OCI-LY1 (cell line): ENCODE measurements around the gene PEAK1.

Source experiments
- H2AFZ ChIP-seq: fragments of 200-600 bp; sonication (generic), shearing (Covaris generic); 2 replicates; pipeline ENCODE4 v1.6.0; 2014; ENCODE audit warnings: antibody characterized with exemption, mild to moderate bottlenecking, low read length
- H3F3A ChIP-seq: fragments of 200-600 bp; sonication (generic), shearing (Covaris generic); 2 replicates; pipeline ENCODE4 v1.6.0; 2014; ENCODE audit warnings: mild to moderate bottlenecking, antibody characterized with exemption, low read length, moderate library complexity; ENCODE audit not compliant: insufficient read depth
- H3K27ac ChIP-seq: fragments of 200-600 bp; sonication (generic); 2 replicates; pipeline ENCODE4 v1.5.1; 2014; ENCODE audit warnings: low read length, mixed run types, mild to moderate bottlenecking, low read depth; ENCODE audit not compliant: poor library complexity, severe bottlenecking
- H3K27me3 ChIP-seq: fragments of 200-600 bp; sonication (generic); 2 replicates; pipeline ENCODE4 v1.6.0; 2014; ENCODE audit warnings: antibody characterized with exemption, mild to moderate bottlenecking, low read length, moderate library complexity; ENCODE audit not compliant: insufficient read depth
- H3K36me3 ChIP-seq: fragments of 200-600 bp; sonication (generic); 2 replicates; pipeline ENCODE4 v1.6.1; 2014; ENCODE audit warnings: mild to moderate bottlenecking, antibody characterized with exemption, low read length, moderate library complexity, mixed read lengths; ENCODE audit not compliant: insufficient read depth
- H3K4me1 ChIP-seq: fragments of 200-600 bp; sonication (generic); 2 replicates; pipeline ENCODE4 v1.5.1; 2014; ENCODE audit warnings: mild to moderate bottlenecking, low read length, moderate library complexity; ENCODE audit not compliant: insufficient read depth, severe bottlenecking
- H3K4me2 ChIP-seq: fragments of 200-600 bp; sonication (generic), shearing (Covaris generic); 2 replicates; pipeline ENCODE4 v1.6.1; 2014; ENCODE audit warnings: low read length
- H3K4me3 ChIP-seq: fragments of 200-600 bp; sonication (generic); 2 replicates; pipeline ENCODE4 v1.5.1; 2014; ENCODE audit warnings: low read length, low read depth, mild to moderate bottlenecking, mixed read lengths; ENCODE audit not compliant: poor library complexity, severe bottlenecking
- H3K79me2 ChIP-seq: fragments of 200-600 bp; shearing (Covaris generic); 2 replicates; pipeline ENCODE4 v1.6.1; 2016; ENCODE audit warnings: mixed run types, low read length, mixed read lengths; ENCODE audit not compliant: insufficient read depth
- H3K9ac ChIP-seq: fragments of 200-600 bp; sonication (generic), shearing (Covaris generic); 2 replicates; pipeline ENCODE4 v1.6.1; 2014; ENCODE audit warnings: mild to moderate bottlenecking, low read length, mixed read lengths
- H3K9me2 ChIP-seq: fragments of 200-600 bp; sonication (generic), shearing (Covaris generic); 2 replicates; pipeline ENCODE4 v1.6.1; 2014; ENCODE audit warnings: low read depth, mild to moderate bottlenecking, low read length, mixed read lengths
- H3K9me3 ChIP-seq: fragments of 200-600 bp; shearing (Covaris generic); 2 replicates; pipeline ENCODE4 v1.6.1; 2014; ENCODE audit warnings: low read length, mixed read lengths
- H4K20me1 ChIP-seq: fragments of 200-600 bp; sonication (generic), shearing (Covaris generic); 2 replicates; pipeline ENCODE4 v1.6.0; 2016; ENCODE audit warnings: mild to moderate bottlenecking, low read length; ENCODE audit not compliant: insufficient read depth
- CTCF ChIP-seq: fragments of 200-600 bp; sonication (generic), shearing (Covaris generic); IDR thresholded peaks from 2 replicates; pipeline ENCODE4 v1.5.1; 2017; ENCODE audit warnings: mild to moderate bottlenecking, antibody characterized with exemption, low read length, moderate library complexity, mixed read lengths
- EZH2 ChIP-seq: fragments of 200-600 bp; sonication (generic), shearing (Covaris generic); IDR thresholded peaks from 2 replicates; pipeline ENCODE4 v1.8.0; 2017; ENCODE audit warnings: borderline replicate concordance, mixed run types, mild to moderate bottlenecking, antibody characterized with exemption, low read length, moderate library complexity, mixed read lengths

PEAK1 gene

GRCh38 chr15:77370580-77370979 lies 49.3 kb downstream of the PEAK1 start:
- Histone ChIP-seq H4K20me1 (no peaks in the 10 kb centered on the region), H3K4me3 (no peak overlapping the region), H3K9me3 (no peaks in the 10 kb centered on the region), H3K4me2 (no peak overlapping the region), H3K79me2 (no peaks in the 10 kb centered on the region), H3K27me3 (no peaks in the 10 kb centered on the region), H3K27ac (no peak overlapping the region), H3F3A (no peaks in the 10 kb centered on the region), H3K9ac (no peak overlapping the region), H2AFZ (no peak overlapping the region), H3K9me2 (no peaks in the 10 kb centered on the region), H3K4me1 (no peaks in the 10 kb centered on the region), H3K36me3 (no peaks in the 10 kb centered on the region)
- no peak for TF ChIP-seq EZH2
- TF ChIP-seq CTCF: no peak

- H4K20me1 ChIP-seq: no peaks in the 10 kb centered on the region
- H3F3A ChIP-seq: no peaks in the 10 kb centered on the region
Observed at GRCh38 chr15:77369168-77369567, 50.7 kb downstream of the PEAK1 start.

GRCh38 chr15:77367631-77368030 lies 52.3 kb downstream of the PEAK1 start:
- no peak for TF ChIP-seq CTCF
- TF ChIP-seq EZH2: no peak
- Histone ChIP-seq H3K79me2 (no peaks in the 10 kb centered on the region), H3K4me2 (no peak overlapping the region), H3K9me3 (no peaks in the 10 kb centered on the region), H3K36me3 (no peaks in the 10 kb centered on the region), H3K27ac (no peak overlapping the region), H3K9me2 (no peaks in the 10 kb centered on the region), H2AFZ (no peak overlapping the region), H3F3A (no peaks in the 10 kb centered on the region), H3K9ac (no peak overlapping the region), H4K20me1 (no peaks in the 10 kb centered on the region), H3K4me1 (no peaks in the 10 kb centered on the region), H3K4me3 (no peak overlapping the region), H3K27me3 (no peaks in the 10 kb centered on the region)

More at GRCh38 chr15:77369168-77369567, 50.7 kb downstream of the PEAK1 start:
- Histone ChIP-seq H3K36me3 (no peaks in the 10 kb centered on the region), H3K4me2 (no peak overlapping the region), H3K9me3 (no peaks in the 10 kb centered on the region), H3K9me2 (no peaks in the 10 kb centered on the region), H3K4me3 (no peak overlapping the region), H3K27ac (no peak overlapping the region), H2AFZ (no peak overlapping the region), H3K4me1 (no peaks in the 10 kb centered on the region), H3K79me2 (no peaks in the 10 kb centered on the region), H3K9ac (no peak overlapping the region), H3K27me3 (no peaks in the 10 kb centered on the region)
- no peak for TF ChIP-seq EZH2
- TF ChIP-seq CTCF: no peak
